Femur (tissue), 1 donor: Measurements from ENCODE around the gene LRRC51.

Experiments used
- DNase-seq: peaks from one replicate; pipeline ENCODE4 v3.0.0-alpha.2; 2017

LRRC51 gene

GRCh38 chr11:72072348-72072747 lies 8.3 kb upstream of the LRRC51 start:
- DNase-seq, result no peak

- no peak for DNase-seq
Observed at GRCh38 chr11:72075109-72075508, 5.5 kb upstream of the LRRC51 start.

GRCh38 chr11:72075756-72076155 lies 4.9 kb upstream of the LRRC51 start:
- no peak for DNase-seq

GRCh38 chr11:72078477-72078876 lies 2.2 kb upstream of the LRRC51 start:
- no peak for DNase-seq

- DNase-seq, result no peak
Observed at GRCh38 chr11:72079819-72080325, 778 bp upstream of the LRRC51 start.

- no peak for DNase-seq
Observed at GRCh38 chr11:72081184-72081644, 564 bp downstream of the LRRC51 start.

GRCh38 chr11:72081821-72082453 lies 1.3 kb downstream of the LRRC51 start:
- no peak for DNase-seq

- no peak for DNase-seq
Observed at GRCh38 chr11:72083414-72083813, 2.8 kb downstream of the LRRC51 start.

GRCh38 chr11:72084076-72084475 lies 3.4 kb downstream of the LRRC51 start:
- no peak for DNase-seq

GRCh38 chr11:72084965-72085364 lies 4.3 kb downstream of the LRRC51 start:
- DNase-seq, result no peak

- no peak for DNase-seq
Observed at GRCh38 chr11:72085621-72086351, 5.1 kb downstream of the LRRC51 start.

- no peak for DNase-seq
Observed at GRCh38 chr11:72088076-72088808, 7.6 kb downstream of the LRRC51 start.

GRCh38 chr11:72091292-72091691 lies 10.6 kb downstream of the LRRC51 start:
- DNase-seq, result peak; percentile 81

GRCh38 chr11:72098741-72099140 lies 18.1 kb downstream of the LRRC51 start:
- DNase-seq, result no peak

- DNase-seq, result no peak
Observed at GRCh38 chr11:72100009-72100408, 19.4 kb downstream of the LRRC51 start.

- no peak for DNase-seq
Observed at GRCh38 chr11:72100462-72100861, 19.8 kb downstream of the LRRC51 start.

- no peak for DNase-seq
Observed at GRCh38 chr11:72102162-72102561, 21.5 kb downstream of the LRRC51 start.

GRCh38 chr11:72102631-72102945 lies 21.9 kb downstream of the LRRC51 start:
- DNase-seq, result no peak

GRCh38 chr11:72102946-72103753 lies 22.5 kb downstream of the LRRC51 start, which contains the start of gene LAMTOR1:
TSS of gene LAMTOR1 (minus strand) at chr11:72103297. CDS start at chr11:72103224, 73 bp downstream.
- DNase-seq, result peak; percentile 99

GRCh38 chr11:72103754-72104167 lies 23.1 kb downstream of the LRRC51 start:
- DNase-seq, result no peak

- no peak for DNase-seq
Observed at GRCh38 chr11:72105888-72106287, 25.2 kb downstream of the LRRC51 start, which contains the start of gene TOMT. TSS of gene TOMT (plus strand) at chr11:72105924. CDS start at chr11:72105952, 28 bp downstream.

GRCh38 chr11:72111300-72112142 lies 30.9 kb downstream of the LRRC51 start:
- no peak for DNase-seq
